ENCODE data around the gene RIC8A. TPM values are rescaled to one million over a fixed set of nuclear protein-coding genes. Genes with fewer than 3 reads are reported as not detected.

Gene RIC8A
- total and polyA plus RNA-seq, 9 of the 15 experiments (the other 6 are each of a cell fraction or from before 2014, with no cell fraction given) = 10.7 to 108 (median 72.1) TPM

DNA sequence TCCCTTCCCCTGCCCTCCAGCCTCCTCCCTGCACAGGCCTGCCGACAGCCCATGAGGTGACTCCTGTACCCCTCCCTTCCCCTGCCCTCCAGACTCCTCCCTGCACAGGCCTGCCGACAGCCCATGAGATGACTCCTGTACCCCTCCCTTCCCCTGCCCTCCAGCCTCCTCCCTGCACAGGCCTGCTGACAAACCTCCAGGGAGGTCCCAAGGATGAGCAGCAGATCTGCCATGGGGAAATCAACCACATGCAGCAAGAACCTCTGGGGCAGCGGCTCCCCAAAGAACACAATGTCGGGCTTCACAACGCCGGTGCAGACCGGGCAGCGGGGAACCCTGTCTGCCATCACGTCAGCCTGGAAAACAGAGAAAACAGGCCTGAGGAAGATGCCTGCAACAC, 16.4 kb downstream of the RIC8A start (continued):
- TF ChIP-seq, protein P1, sequence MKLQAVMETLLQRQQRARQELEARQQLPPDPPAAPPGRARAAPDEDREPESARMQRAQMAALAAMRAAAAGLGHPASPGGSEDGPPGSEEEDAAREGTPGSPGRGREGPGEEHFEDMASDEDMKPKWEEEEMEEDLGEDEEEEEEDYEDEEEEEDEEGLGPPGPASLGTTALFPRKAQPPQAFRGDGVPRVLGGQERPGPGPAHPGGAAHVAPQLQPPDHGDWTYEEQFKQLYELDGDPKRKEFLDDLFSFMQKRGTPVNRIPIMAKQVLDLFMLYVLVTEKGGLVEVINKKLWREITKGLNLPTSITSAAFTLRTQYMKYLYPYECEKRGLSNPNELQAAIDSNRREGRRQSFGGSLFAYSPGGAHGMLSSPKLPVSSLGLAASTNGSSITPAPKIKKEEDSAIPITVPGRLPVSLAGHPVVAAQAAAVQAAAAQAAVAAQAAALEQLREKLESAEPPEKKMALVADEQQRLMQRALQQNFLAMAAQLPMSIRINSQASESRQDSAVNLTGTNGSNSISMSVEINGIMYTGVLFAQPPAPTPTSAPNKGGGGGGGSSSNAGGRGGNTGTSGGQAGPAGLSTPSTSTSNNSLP (IDR thresholded peaks at IDR 0.05; ENCODE audit: borderline replicate concordance, low read depth, low read length) = no peak
- TF ChIP-seq ZNF280B (CRISPR knock-in tag; IDR thresholded peaks at IDR 0.05) (no peak), ZNF407 (IDR thresholded peaks at IDR 0.05; ENCODE audit: low read depth) (no peak), ZNF165 (CRISPR knock-in tag; IDR thresholded peaks at IDR 0.05; ENCODE audit: borderline replicate concordance) (no peak), DACH1 (IDR thresholded peaks at IDR 0.05; ENCODE audit: partially characterized antibody) (no peak), SREBF1 (IDR thresholded peaks at IDR 0.05; ENCODE audit: borderline replicate concordance, low read depth, low read length) (no peak), PCBP2 (IDR thresholded peaks at IDR 0.05; ENCODE audit: low read depth, low read length, poor library complexity, severe bottlenecking) (no peak)
